Posterior vena cava (tissue), 2 donors: ENCODE results near the gene LIMA1. TPM values are rescaled to one million over a fixed set of nuclear protein-coding genes. Genes with fewer than 3 reads are reported as not detected.
"Not testable (repeated sequence)": the region's sequence is repeated elsewhere in the genome, so short reads cannot be mapped to it uniquely, and the experiment has no call there.

Source experiments
- DNase-seq: peaks from one replicate; pipeline ENCODE4 v3.0.0-alpha.2; 2020; ENCODE audit warnings: low spot score
- intact Hi-C, 2 donors: fragments of 100-400 bp; cut with DNase I; formaldehyde crosslinking; loops; one replicate each; pipeline versions ENCODE4 v1.14.1 to v1.14.2; 2022 to 2023
- total RNA-seq, 2 donors: library from RNA; stranded (reverse); fragmentation: NEBNext Ultra II Directional; extraction: Animal tissue kit (Norgen Biotek cat#: 25700); gene quantifications; one replicate each; pipeline ENCODE4 v1.2.1, GENCODE V29; 2021
- donor health status: DM: yes; HTN: yes; CAD: no.
- donor health status: DM: yes; HTN: yes; CAD: no.

The LIMA1 gene
- total RNA-seq, 2 donors from 2014 or later = 80.2 to 103 TPM

DNA sequence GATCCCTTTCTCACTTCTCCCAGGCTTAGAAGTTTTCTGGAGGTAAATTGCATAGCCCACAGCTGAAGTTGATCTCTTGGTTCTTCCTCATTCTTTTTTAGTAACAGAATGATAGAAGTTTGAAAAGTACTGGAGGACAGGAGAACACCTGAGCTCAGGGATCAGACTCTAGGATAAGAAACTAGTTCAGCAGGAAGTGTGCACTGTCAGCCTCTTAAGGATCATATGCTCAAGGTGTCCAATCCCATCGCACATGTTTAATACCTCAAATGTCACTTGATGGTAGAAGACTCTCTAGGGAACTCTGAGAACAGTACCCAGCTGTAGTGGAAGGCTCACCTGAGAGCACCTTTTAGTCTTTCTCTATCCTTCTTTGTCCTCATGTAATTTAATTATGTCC, 14.7 kb upstream of the LIMA1 start:
- intact Hi-C loops = loop anchor here in 1 of 2 donors (5.0 to 10.0 kb wide), 2 partner anchors 103 to 229 kb away; no protein-coding TSS in a partner anchor
- no peak for DNase-seq

DNA sequence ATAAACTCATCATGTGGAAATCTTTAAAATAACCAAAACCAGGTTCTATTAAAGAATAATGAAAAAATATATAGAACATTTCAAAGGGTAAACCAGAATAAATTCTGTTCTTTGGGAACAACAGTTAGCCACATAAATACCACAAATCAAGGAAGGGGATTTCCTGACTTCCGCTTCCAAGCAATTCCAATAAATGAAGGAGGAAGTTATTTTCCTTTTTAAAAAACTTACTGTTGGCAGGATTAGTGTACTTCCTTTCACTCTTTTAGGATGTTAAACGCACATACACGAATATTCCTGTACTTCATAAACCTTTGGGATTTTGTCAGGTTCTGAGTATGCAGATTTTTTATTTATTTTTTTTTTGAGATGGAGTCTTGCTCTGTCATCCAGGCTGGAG, 13.7 kb upstream of the LIMA1 start:
- DNase-seq = no peak
- intact Hi-C loops = loop anchor here in 1 of 2 donors (5.0 to 10.0 kb wide), 2 partner anchors 102 to 230 kb away; no protein-coding TSS in a partner anchor

DNA sequence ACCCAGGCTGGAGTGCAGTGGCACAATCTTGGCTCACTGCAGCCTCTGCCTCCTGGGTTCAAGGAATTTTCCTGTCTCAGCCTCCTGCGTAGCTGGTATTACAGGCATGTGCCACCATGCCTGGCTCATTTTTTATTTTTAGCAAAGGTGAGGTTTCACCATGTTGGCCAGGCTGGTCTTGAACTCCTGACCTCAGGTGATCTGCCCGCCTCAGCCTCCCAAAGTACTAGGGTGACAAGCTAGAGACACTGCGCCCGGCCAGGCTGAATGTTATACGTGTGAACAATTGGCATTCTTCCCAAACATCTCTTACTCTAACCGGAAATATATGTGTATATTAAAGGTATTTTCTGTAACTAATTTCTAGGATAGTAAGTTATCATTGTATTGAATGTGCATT, 13.2 kb upstream of the LIMA1 start:
- intact Hi-C loops = loop anchor here in 1 of 2 donors (5.0 to 10.0 kb wide), 2 partner anchors 102 to 231 kb away; no protein-coding TSS in a partner anchor
- DNase-seq = no peak

DNA sequence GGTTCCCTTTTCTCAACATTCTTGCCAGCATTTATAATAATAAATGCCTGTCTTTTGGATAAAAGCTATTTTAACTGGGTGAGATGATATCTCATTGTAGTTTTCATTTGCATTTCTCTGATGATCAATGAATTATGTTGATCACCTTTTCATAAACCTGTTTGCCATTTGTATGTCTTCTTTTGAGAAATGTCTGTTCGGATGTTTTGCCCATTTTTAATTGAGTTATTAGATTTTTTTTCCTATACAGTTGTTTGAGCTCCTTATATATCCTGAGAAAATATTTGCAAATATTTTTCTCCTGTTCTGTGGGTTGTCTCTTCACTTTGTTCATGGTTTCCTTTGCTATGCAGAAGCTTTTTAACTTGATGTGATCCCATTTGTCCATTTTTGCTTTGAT, 8.1 kb upstream of the LIMA1 start:
- DNase-seq = no peak
- intact Hi-C loops = loop anchor here in 1 of 2 donors (10.0 kb wide), 1 partner anchor 97 kb away; no protein-coding TSS in a partner anchor

DNA sequence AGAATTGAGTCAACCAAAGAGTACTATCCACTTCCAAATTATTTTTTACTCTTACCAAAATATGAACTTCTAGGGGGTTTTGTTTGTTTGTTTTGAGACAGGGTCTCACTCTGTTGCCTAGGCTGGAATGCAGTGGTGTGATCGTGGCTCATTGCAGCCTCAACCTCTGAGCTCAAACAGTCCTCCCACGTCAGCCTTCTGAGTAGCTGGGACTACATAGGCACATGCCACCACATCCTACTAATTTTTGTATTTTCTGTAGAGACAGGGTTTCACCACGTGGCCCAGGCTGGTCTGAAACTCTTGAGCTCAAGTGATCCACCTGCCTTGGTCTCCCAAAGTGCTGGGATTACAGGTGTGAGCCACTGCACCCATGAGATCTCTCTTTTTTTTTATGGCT, 7.4 kb upstream of the LIMA1 start:
- intact Hi-C loops = loop anchor here in 1 of 2 donors (10.0 kb wide), 1 partner anchor 96 kb away; no protein-coding TSS in a partner anchor
- not testable (repeated sequence) for DNase-seq

DNA sequence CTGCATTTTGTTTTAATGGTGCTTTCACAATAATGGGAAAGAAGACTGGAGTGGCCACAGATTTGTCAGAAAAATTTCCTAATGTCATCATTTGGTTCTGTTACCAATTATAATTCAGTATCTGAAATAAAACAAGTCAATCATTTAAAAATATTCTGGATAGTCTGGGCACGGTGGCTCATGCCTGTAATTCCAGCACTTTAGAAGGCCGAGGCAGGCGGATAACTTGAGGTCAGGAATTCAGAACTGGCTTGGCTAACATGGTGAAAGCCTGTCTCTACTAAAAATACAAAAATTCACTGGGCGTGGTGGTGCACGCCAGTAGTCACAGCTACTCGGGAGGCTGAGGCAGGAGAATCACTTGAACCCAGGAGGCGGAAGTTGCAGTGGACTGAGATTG, 4.0 kb upstream of the LIMA1 start:
- DNase-seq = no peak
- intact Hi-C loops = loop anchor here in 1 of 2 donors (10.0 kb wide), 1 partner anchor 62 kb away; no protein-coding TSS in a partner anchor

DNA sequence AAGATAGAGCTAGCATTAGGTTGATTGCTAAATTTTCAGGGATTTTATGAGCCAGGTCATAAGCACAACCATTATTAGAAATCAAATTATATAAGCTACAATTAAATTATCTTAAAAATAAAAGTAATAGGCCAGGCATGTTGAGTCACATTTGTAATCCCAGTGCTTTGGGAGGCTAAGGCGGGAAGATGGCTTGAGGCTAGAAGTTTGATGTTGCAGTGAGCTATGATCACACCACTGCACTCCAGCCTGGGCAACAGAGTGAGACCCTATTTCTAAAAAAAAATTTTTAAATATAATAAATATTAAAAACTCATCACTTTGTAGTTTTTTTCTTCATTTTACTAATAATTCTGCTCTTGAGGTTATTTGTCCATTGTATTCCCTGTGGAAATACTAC, 1.9 kb upstream of the LIMA1 start:
- intact Hi-C loops = loop anchor here in 1 of 2 donors (10.0 kb wide), 1 partner anchor 60 kb away; no protein-coding TSS in a partner anchor

DNA sequence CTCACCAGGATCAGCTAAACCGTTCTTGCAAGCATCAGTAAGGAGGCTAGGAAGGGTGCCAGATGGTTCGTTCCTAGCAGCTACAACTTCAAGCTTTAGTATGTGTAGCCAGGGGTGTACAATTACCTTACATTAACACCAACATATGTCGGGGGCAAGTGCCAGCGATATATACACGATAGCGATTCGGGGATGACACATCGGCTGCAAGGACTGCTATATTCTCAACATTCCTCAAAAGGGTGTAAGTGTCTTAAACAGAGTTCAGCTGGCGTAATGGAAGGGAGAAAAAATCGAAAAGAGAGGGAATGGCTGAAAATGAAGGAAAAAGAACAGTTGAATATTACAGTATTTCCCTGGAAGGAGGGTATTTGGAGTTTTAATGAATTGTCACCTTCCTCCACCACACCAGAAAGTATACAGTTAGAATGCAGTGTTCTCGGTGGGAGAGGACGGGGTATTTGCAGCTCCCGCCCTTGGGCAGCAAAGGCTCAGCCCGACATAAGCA, 545 bp downstream of the LIMA1 start:
- DNase-seq = no peak
- intact Hi-C loops = loop anchor here in 1 of 2 donors (10.0 kb wide), 1 partner anchor 58 kb away; no protein-coding TSS in a partner anchor

More for the DNA sequence above, 1.9 kb upstream of the LIMA1 start:
- DNase-seq = no peak

DNA sequence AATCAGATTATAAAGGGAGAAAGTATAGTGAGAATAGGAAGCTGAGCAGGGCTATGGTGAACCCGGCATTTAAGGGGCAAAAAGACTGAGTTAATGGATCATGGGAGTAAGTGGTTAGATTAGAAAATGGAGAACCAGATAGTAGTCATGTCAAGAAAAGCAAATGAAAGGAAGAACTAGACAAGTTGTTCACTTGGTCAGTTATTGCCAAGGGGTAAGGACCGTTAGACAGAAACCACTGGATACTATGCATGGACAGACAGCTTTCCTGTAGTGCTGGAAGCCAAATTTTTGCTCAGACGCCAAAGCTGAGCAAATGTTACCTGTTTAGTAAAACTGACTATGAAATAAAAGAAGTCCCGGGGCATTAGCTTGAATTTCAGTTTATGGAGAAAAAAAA, 3.8 kb downstream of the LIMA1 start:
- intact Hi-C loops = no loop called here
- DNase-seq = no peak

DNA sequence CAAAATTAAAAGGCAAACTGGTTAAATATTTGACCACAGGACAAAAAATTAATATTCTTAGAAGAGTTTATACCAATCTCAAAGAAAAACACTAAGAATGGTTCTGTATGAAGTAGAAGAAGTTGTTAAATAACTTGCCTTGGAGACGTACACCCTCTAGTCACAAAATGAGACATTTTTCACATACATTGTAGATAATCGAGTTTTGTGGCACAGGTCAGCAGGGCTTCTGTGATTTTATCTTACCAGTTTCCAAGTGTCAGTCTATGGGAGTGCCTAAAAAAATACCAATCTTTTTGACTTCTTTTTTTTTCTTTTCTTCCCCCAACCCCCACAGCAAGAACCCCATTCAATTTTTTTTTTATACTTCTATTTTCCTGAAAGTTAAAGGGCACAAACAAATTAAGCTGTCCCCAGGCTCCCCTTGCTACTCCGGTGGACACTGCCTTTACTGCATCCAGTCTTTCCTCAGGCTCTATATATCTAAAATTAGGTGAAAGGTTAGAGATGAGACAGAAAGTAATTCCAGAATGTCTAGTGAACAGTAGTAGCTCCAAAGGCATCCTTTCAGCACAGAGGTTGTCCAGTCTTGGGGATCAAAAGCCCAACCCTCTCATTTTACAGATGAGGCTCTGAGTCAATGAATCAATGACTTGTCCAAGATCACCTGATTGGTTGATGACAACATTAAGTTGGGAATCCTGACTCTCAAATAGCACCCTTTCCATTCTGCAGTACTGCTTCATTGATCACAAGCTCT, 6.2 kb downstream of the LIMA1 start:
- DNase-seq = no peak
- intact Hi-C loops = no loop called here

DNA sequence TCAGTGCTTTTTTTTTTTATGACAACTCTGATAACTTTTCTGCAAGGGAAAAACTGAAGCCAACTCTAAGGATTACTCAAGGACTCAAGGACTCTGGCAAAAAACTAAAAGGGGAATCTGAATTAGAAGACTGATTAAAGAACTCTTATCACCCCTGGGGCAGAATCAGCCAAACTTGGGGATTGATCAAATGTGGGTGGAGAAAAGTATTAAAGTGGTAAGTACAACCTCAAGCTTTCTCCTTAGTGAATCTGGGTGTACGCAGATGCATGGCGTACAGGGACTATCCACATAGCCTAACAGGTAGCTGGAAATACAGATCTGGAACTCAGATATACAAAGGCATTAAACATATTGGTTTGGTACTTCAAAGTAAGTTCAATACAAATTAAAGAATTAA, 7.3 kb downstream of the LIMA1 start:
- intact Hi-C loops = no loop called here
- DNase-seq = no peak

DNA sequence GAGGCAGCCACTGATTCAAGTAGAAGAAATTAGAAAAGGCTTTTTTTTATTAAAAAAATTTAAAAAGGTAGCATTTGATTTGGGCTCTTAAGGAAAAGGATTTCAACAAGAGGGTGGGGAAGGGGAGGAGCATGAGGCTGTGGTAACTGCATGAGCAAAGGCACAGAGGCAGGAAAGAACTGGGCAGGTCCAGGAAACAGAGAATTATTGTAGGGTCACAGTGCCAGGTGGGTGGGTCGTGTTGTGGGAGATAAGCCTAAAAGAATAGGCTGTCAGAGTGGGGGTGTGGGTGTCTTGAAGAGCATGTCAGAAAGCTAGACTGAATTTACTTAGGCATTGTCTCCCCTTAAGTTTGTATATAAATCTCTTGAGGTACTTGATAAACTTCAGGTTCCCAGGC, 7.8 kb downstream of the LIMA1 start:
- no peak for DNase-seq
- intact Hi-C loops = no loop called here

DNA sequence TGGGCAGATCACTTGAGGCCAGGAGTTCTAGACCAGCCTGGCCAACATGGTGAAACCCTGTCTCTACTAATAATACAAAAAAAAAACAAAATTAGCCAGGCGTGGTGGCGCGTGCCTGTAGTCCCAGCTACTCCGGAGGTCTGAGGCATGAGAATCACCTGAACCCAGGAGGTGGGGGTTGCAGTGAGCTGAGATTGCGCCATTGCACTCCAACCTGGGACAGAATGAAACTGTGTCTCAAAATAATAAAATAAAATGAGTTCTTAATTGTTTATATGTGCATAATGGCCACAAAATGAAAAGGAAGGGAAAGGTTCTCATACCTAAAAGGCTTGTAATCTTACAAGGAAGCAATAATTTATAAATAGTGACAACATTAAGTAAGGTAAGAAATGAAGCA, 8.2 kb downstream of the LIMA1 start:
- DNase-seq, intact Hi-C loops: not testable (repeated sequence)

DNA sequence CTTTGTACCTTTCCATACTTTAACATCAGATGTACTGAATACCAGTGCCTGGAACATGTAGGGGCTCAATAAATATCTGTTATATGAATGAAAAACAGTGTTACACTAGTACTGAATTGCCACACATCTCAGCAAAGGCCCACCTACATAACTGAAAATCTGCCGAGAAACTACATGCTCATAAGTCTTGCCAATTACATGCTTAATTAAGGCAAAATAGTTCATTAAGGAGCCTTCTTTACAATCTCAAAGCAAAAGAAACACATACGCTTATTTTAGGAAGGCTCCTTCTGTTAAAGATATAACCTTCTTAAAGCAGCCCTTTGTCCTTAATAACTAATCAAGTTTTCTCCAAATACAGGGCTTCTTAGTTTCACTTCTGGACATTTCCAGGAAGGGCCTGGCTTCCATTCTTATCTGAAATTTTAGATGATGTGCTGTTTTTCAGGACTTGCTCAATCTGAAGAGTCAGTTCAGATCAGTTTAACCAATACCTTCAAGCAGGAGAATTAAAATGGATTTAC, 11.5 kb downstream of the LIMA1 start:
- no peak for DNase-seq
- intact Hi-C loops = no loop called here

DNA sequence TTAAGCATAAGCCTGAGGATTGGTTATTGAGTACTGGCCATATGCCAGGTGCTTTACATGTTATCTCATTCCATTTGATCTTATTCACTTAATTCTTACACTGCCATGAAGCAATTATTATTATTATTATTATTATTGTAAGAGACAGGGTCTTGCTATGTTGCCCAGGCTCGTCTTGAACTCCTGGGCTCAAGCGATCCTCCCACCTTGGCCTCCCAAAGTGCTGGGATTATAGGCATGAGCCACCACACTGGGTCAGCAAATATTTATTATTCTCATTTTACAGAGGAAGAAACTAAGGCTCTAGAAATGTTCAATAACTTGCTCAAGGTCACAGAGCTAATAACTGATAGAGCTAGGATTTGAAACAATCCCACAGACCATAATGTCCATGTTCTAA, 14.8 kb downstream of the LIMA1 start:
- no peak for DNase-seq
- intact Hi-C loops = no loop called here

DNA sequence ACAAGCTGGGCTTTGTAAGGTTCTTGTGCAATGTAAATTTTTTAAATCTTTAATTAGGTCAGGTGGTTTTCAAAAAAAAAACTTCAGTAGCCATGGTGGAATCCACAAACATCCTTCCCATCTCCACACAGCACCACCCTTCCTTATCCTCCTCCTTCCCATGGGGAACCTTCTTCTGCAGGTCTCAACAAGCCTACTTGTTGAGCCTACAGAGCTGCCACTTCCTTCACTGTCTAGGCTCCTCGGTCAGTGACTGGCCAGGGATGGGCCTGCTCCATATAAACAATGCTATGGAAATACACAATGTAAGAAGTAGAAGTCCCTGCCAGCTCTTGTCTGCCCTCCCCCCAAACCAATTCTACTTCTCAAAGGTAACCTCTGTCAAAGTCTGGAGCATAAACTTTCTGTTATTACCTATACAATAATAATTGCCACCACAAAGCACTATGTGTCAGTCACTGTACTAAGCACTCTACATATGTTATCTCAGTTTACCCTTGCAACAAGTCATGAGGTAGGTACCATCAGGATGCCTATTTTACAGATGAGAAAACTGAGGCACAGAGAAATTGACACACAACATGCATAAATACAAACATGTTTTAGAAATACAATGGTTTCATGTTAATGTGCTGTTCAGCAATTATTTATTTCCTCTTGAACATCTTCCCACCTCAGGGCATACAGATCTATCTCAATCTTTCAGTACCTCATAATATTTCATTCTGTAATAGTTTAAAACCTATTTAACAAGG, 17.4 kb downstream of the LIMA1 start:
- no peak for DNase-seq
- intact Hi-C loops = no loop called here

DNA sequence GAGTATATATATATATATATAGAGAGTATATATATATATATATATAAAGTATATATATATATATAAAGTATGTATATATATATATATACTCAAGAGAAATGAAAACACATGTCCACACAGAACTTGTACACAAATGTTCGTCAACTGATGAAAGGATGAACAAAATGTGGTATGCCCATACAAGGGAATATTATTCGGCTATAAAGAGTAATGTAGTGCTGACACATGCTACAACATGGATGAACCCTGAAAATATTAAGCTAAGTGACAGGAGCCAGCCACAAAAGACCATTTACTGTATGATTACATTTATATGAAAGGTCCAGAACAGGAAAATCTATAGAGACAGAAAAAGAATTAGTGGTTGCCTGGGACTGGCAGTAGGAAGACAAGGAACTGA, 19.5 kb downstream of the LIMA1 start:
- intact Hi-C loops = no loop called here
- no peak for DNase-seq

DNA sequence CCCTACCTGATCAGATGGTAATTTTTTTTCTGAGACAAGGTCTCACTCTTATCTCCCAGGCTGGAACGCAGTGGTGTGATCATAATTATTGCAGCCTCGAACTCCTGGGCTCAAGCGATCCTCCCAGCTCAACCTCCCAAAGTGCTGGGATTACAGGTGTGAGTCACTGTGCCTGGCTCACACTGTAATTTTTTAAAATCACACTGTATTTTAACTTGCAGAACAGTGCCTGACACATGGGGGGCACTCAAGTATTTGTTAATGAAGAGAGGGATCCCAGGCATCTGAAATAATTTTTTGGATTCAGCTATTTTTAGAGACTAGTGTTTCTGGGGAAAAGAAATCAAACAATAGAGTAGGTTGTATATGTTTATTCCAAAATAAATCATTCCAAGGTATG, 21.7 kb downstream of the LIMA1 start:
- no peak for DNase-seq
- intact Hi-C loops = no loop called here

DNA sequence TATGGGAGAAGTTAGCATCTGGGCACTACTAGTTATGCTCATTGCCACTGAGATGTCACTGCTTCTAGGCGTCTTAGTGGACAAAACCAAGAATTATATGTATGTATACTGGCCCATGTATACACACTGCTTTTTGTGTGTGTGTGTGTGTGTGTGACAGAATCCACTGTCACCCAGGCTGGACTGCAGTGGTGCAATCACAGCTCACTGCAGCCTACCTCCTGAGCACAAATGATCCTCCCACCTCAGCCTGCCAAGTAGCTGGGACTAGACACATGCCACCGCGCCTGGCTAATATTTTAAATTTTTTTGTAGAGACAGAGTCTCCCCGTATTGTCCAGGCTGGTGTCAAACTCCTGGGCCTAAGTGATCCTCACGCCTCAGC, 25.2 kb downstream of the LIMA1 start:
- DNase-seq = no peak
- intact Hi-C loops = no loop called here
